HG03280 (cell line): ENCODE results near the gene TPST2.
"Not testable (repeated sequence)": the region's sequence is repeated elsewhere in the genome, so short reads cannot be mapped to it uniquely, and the experiment has no call there.

Experiments
- ATAC-seq: cut with Tn5 transposase; IDR thresholded peaks from one replicate; pipeline ENCODE4 v1.9.1; 2021; ENCODE audit warnings: mild to moderate bottlenecking, moderate library complexity; ENCODE audit not compliant: unreplicated experiment

TPST2 gene

DNA sequence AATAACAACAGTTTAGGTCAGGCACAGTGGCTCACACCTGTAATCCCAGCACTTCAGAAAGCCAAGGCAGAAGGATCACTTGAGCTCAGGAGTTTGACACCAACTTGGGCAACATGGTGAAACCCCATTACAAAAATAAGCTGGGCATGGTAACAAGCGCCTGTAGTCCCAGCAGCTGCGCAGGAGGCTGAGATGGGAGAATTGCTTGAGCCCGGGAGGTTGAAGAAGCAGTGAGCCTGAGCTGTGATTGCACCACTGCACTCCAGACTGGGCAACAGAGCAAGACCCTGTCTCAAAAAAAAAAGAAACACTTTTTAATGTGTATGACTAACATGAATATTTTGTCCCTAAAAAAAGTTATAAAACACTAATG lies 53.2 kb downstream of the TPST2 start:
- ATAC-seq = no peak

DNA sequence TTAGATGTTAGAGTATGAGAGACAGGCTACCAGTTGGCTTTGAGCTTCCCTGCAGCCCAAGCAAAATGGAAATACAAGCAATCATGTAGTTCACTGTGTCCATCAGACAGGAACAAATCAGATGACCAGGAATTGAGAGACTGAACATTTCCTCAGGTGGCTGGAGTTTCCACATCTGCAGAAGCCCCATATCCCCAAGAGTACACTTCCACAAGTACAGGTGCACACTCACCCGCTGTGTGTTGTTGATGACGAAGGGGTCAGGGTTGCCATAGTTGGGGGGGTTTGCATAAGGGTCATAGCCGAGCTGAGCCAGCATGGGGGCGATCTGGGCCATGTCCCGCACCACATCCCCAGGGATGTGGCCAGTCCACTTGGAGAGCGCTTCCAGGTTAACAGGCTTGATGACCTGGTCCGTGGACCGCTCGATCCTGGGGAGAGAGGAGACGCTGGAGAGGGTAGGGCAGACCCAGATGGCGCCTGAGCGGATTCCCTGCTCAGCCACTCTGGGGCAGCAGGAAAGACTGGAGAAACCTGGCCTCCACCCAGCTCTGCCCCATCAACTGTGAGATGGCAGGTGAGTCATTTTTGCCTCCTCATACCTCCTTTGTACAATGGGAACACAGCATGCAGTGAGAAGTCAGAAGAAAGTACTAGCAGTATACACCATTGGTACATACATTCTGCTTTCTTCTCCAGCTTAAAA lies 53.7 kb downstream of the TPST2 start:
- no peak for ATAC-seq

- no peak for ATAC-seq
Observed at GRCh38 chr22:26535603-26535908, 54.4 kb downstream of the TPST2 start.

- no peak for ATAC-seq
Observed at GRCh38 chr22:26534874-26535602, 54.9 kb downstream of the TPST2 start.

DNA sequence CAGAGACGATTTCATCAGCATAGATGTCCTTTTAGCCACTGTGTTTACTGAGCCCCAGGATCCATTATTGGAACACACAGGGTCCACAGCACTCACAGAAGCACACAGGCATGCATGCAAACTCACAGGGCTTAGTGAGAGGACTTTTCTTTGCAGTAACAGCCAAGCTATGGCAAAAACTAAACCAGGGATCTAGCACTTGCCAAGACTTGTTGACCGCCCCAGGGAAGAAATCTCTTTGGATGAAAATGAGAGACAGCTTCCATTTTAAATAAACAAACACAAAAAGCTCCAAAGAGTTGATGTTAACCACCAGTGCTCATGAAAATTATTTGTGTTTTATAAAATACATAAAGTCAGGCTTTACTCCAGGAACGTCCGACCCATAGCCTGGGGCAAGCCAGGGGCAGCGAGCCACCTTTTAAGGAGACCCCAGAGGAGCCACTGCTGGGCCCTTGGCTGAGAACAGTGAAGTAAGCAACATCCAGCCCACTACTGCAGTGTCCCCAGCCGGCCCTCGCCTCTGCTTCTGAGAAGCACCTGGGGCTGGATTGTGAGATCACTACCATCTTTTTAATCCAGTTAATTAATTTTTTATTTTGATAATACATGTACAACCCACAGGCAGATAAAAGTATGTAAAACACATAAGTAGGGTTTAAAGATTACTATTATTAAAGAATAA lies 55.6 kb downstream of the TPST2 start:
- no peak for ATAC-seq

GRCh38 chr22:26529345-26529744 lies 60.6 kb downstream of the TPST2 start:
- no peak for ATAC-seq

DNA sequence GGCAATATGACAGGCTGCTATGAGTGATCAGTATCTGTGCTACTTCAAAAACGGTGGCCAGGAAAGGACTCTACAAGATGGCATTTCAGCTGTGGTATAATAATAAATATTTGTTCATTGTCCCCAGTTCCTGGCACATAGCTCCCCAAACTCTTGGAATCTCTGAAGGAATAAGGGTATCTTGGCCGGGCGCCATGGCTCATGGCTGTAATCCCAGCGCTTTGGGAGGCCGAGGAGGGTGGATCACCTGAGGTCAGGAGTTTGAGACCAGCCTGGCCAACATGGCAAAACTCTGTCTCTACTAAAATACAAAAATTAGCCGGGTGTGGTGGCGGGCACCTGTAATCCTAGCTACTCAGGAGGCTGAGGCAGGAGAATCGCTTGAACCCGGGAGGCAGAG lies 61.4 kb downstream of the TPST2 start:
- not testable (repeated sequence) for ATAC-seq

DNA sequence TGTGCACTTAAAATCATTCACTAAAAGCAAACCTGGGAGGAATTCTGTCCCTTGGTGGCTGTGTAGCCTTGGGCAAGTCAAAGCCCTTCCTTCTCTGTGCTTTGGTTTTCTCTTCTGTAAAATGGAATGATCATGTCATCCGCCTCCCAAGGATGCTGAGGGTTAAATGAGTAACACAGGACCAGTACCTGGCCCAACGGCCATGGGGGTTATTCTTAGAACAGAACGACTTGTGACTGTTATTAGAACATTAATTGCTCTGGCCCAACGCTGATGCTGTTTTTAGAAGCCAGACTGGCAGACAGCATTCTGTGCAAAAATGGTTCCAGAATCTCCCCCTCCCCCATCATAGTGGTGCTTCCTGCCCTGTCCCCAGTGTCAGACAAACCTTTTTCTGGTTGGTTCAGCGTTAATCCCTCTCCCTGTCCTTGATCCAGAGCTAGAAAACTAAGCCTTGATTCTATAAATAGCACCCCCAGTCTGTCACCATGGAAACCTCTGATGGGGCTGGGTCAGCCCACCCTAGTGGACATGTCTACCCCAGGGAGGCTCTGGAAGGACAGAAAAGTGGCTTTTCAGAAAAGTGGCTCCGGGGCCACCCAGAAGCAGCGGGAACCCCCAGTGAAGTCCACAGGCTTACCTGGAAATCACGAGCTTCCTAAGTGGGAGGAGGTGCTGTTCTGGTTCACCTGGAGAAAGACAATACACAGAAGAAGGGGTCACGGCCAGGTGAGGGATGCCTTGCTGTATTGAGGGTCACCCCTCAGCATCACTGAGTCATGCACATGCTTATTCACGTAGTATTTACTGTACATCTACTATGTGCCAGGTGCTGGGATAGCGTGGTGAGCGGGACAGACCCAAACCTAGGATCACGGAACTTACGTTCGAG lies 62.1 kb downstream of the TPST2 start:
- ATAC-seq = no peak

DNA sequence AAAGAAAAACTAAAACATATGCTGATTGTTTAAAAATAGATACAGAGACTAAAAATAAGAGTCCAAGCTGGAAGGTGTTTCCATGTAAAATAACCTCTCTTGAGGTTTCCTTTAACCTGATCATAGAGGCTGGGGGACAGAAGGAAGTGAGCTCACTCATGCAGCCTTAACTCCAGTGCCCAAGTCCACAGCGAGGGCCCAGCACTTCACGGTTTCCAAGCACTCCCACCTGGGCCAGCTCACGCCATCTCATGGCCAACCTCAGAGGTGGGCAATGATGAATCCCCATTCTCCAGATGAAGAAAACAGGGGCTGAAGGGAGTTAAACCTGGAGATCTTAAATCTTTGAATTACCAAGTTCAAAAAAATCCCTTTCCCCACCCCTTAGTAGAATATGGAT lies 62.8 kb downstream of the TPST2 start:
- ATAC-seq = no peak

DNA sequence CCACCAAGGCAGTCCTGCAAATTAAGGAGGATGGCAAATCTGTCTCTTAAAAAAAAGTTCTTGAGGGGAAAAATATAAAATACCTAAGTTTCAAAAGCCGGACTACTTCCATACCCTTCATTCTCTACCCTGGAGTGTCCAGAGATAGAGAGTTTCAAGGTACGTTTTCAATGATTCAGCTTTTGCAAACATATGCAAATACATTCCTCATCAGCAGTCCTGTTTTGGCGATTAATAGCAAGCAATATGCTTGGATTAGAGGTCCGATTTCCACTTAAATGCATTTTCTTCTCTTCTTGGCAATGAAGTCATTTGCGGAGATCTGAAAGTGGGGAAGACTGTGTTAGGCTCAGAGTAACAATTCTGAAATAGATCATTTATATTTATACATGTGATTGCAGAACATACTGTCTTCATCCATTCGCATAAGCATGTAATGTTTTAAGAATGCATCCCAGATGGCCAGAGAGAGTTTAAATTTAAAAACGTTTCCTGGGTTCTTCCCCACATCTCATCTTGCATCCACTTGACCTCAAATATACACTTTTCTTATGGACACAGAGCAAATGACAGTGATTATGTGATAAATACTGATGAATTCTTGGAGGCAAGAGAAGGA lies 63.9 kb downstream of the TPST2 start:
- no peak for ATAC-seq

DNA sequence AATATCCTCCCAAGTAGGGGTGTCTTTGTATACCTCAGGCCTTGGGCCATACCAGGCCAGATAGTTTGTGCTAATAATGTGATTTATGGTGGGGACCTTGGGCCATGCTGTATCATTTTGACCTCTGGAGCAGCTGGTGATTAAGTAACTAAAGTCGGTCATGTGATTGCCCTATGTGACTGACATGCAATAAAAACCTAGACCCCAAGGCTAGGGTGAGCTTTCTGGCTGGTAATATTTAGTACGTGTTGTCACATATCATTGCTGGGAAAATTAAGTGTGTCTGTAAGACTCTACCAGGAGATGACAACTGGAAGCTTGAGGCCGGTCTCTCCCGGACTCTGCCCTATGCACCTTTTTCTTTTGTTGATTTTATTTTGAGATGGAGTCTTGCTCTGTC lies 65.1 kb downstream of the TPST2 start:
- ATAC-seq = no peak

GRCh38 chr22:26522592-26522991 lies 67.3 kb downstream of the TPST2 start:
- ATAC-seq = no peak

- ATAC-seq = no peak
Observed at GRCh38 chr22:26522012-26522411, 67.9 kb downstream of the TPST2 start.

DNA sequence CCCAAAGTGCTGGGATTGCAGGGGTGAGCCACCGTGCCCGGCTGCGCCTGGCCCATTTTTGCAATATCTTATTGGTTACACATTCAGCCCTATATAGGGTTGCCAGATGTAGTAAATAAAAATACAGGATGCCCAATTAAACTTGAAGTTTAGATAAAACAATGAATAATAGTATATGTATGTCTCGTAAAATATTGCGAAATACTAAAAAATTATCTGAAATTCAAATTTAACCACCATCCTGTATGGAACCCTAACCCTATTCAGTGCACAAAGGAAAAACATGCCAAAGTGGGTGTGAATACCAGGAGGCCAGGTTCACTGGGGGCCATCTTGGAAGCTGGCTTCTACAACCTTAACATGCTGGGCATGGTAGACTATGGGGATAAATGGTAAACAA lies 72.5 kb downstream of the TPST2 start:
- no peak for ATAC-seq

DNA sequence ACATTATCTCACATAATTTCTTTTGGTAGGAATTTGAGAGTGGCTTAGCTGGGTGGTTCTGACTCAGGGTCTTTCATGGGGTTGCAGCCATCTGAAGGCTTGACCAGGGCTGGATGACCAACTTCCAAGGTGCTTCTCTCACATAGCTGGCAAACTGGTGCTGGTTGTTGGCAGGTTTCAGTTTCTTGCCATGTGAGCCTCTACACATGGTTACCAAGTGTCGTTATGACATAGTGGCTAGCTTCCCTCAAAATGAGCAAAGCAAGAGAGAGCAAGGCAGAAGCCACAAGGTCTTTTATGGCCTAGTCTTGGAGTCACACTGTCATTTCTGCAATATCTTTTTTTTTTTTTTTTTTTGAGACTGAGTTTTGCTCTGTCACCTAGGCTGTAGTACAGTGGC lies 73.4 kb downstream of the TPST2 start:
- no peak for ATAC-seq

DNA sequence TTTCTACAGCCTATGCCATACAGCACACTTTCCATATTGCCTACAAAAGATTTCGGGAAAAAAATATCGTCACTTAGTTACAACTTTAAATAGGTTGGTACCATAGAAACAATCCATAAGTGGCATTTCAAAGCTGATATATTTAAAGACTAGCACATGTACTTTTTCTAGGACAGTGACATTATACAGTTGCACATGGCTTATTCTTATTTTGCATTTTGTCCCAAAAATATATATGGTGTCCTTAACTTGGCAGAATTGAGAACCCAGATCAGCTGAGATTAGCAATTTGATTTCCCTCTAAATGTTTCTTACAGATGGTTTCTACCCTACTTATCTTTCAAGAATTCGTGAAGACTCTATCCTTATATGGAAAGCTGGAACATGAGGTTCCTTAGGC lies 74.0 kb downstream of the TPST2 start:
- ATAC-seq = no peak

DNA sequence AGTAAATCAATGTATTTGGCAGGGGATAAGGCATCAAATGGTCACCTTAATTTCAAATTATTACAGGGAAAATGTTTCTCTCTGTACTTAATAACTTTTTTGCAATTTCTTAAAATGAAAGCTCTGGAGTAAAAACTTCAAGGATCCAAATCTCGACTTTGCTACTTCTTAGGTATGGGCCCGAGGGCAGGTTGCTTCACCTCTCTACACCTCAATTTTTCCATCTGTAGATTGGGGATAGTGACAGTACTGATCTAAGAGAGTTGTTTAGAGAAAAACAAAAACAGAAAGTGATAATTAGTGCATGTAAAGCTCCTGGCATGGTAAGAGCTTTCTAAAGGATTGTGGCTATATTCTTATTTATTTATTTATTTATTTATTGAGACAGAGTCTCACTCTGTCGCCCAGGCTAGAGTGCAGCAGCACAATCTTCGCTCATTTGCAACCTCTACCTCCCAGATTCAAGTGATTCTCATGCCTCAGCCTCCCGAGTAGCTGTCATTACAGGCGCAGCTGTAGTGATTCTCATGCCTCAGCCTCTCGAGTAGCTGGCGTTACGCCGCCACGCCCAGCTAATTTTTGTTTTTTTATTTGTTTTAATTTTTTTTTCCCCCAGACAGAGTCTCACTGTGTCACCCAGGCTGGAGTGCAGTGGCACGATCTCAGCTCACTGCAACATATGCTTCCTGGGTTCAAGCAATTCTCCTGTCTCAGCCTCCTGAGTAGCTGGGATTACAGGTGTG lies 75.3 kb downstream of the TPST2 start:
- ATAC-seq = no peak

DNA sequence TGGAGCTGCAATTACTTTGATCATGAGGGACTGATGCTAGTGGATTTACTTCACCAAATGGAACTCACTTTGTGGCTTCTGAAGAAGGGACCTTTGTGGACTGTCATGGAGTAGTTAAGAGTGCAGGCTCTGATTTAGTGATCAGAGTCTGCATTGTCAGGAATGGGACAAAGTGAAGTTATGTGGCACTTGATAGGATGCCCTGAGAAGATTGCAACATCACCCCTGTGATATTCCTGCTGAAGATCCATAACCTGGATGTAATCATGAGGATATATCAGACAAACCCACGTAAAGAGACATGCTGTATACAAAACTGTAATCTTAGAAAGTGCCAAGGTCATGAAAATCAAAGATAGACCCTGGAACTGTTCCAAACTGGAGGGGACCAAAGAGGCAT lies 76.1 kb downstream of the TPST2 start:
- no peak for ATAC-seq

- ATAC-seq = peak; percentile 90
Observed at GRCh38 chr22:26512149-26512793, 77.7 kb downstream of the TPST2 start, which contains the start of gene TFIP11. TSS of gene TFIP11 (minus strand) at chr22:26512473. CDS start at chr22:26510272, 2,201 bp downstream.

DNA sequence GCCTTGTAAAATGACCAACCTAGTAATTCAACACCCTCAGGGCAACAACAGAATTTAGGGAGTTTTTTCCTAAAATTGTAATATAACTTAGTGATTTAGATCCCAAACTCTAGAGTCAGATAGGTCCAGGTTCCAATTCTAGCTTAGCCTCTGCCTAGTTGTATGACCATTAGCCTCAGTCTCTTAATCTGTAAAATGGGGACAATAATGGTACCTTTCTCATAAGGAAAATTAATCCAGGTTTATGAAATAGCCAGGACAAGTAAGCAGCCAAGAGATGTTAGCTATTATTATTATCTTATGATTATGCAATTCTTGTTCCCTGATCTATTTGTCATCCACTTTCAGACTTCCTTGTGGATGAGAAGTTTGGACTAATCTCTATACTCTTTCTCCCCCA lies 81.8 kb downstream of the TPST2 start:
- ATAC-seq = no peak
